ENCODE data around the gene CTXN3.

- TF ChIP-seq CTCF (IDR thresholded peaks at IDR 0.05) (no peak), POLR2A (IDR thresholded peaks at IDR 0.05) (no peak)
Observed at GRCh38 chr5:127656825-127657224, 7.9 kb downstream of the CTXN3 start.
